GM23338 (cell line): Measurements from ENCODE around the gene CUX1. TPM values are rescaled to one million over a fixed set of nuclear protein-coding genes. Genes with fewer than 3 reads are reported as not detected.

ENCODE experiments used
- CREB1 ChIP-seq: fragments of 250-450 bp; sonication (Bioruptor Pico); IDR thresholded peaks from 2 replicates; pipeline ENCODE4 v1.5.0; 2020; ENCODE audit warnings: low read depth, mild to moderate bottlenecking, moderate library complexity
- EZH2 ChIP-seq: fragments of 200-600 bp; sonication (generic); IDR thresholded peaks from one replicate; pipeline ENCODE4 v1.8.0; 2017; ENCODE audit warnings: antibody characterized with exemption, mild to moderate bottlenecking, low read depth; ENCODE audit not compliant: unreplicated experiment
- JUNB ChIP-seq: IDR thresholded peaks from one replicate; pipeline ENCODE4 v1.6.1; 2016; ENCODE audit warnings: antibody characterized with exemption; ENCODE audit not compliant: unreplicated experiment
- NANOG ChIP-seq: IDR thresholded peaks from 2 replicates; pipeline ENCODE4 v1.6.1; 2016; ENCODE audit warnings: antibody characterized with exemption, borderline replicate concordance
- POLR2AphosphoS5 ChIP-seq: IDR thresholded peaks from 2 replicates; pipeline ENCODE4 v1.6.1; 2016; ENCODE audit warnings: antibody characterized with exemption, low read depth
- ZNF114 ChIP-seq: fragments of 250-450 bp; sonication (Bioruptor Pico); IDR thresholded peaks from 2 replicates; pipeline ENCODE4 v1.5.0; 2020; ENCODE audit warnings: mild to moderate bottlenecking, moderate library complexity
- ZNF331 ChIP-seq: fragments of 250-450 bp; sonication (Bioruptor Pico); IDR thresholded peaks from 2 replicates; pipeline ENCODE4 v1.5.0; 2020; ENCODE audit warnings: low read depth, mild to moderate bottlenecking, moderate library complexity
- ZNF462 ChIP-seq: fragments of 250-450 bp; sonication (Bioruptor Pico); IDR thresholded peaks from 2 replicates; pipeline ENCODE4 v1.5.0; 2020; ENCODE audit warnings: mild to moderate bottlenecking, moderate library complexity
- polyA plus RNA-seq: library from polyadenylated mRNA; unstranded; fragments of >200 nt; fragmentation: Nextera tagmentation; extraction: Ambion mirVana; gene quantifications from 2 replicates; pipeline ENCODE4 v1.2.1, GENCODE V29; 2016
- total RNA-seq: library from RNA; depleted of rRNA; stranded (reverse); fragments of >200 nt; shearing (Covaris generic); gene quantifications from 2 replicates; pipeline ENCODE4 v1.2.3, GENCODE V29; 2014

CUX1 gene
- total and polyA plus RNA-seq, 2 experiments from 2014 or later, result 49.9 to 64.0 TPM

GRCh38 chr7:101868191-101868950 lies 50.9 kb downstream of the CUX1 start (continued):
- TF ChIP-seq ZNF462 (CRISPR knock-in tag), result no peak
- no peak for TF ChIP-seq CREB1 (CRISPR knock-in tag)
- TF ChIP-seq ZNF331, result no peak
- no peak for TF ChIP-seq POLR2AphosphoS5
- no peak for TF ChIP-seq NANOG
- TF ChIP-seq JUNB, result no peak
- no peak for TF ChIP-seq EZH2
- no peak for TF ChIP-seq ZNF114 (CRISPR knock-in tag)
